IMR-90 (cell line): Measurements from ENCODE around the gene ADARB2. TPM values are rescaled to one million over a fixed set of nuclear protein-coding genes. Genes with fewer than 3 reads are reported as not detected.

ENCODE experiments used
- ATAC-seq: fragments of 200-7000 bp; cut with Tn5 transposase; 2 replicates; pipeline ENCODE4 v1.9.1; 2020; ENCODE audit warnings: low read depth, mild to moderate bottlenecking, moderate library complexity
- BruUV-seq: library from RNA; stranded (reverse); fragments of 400-500 nt; replicated peaks from 2 replicates; lab custom pipeline; 2021; lab: Mats Ljungman, UMichigan
- CTCF ChIA-PET: fragments of 300-600 bp; formaldehyde crosslinking; extraction: SDS; loops from one replicate; lab custom pipeline; 2021; ENCODE audit warnings: antibody characterized with exemption; lab: Yijun Ruan, JAX
- POLR2A ChIA-PET: fragments of 300-600 bp; sonication (Branson Sonifier 250); formaldehyde crosslinking; loops from one replicate; lab custom pipeline; 2022; ENCODE audit warnings: antibody characterized with exemption; ENCODE audit not compliant: unreplicated experiment; lab: Charles Lee
- DNase-seq: peaks from one replicate; pipeline ENCODE4 v3.0.0; 2013
- H2AFZ ChIP-seq: replicated peaks from 2 replicates; pipeline ENCODE3; 2013; ENCODE audit warnings: low read length, mild to moderate bottlenecking; ENCODE audit not compliant: poor library complexity
- H2AK5ac ChIP-seq: 2 replicates; pipeline ENCODE4 v1.6.1; 2013; ENCODE audit warnings: low read depth, low read length, inconsistent platforms
- H2AK9ac ChIP-seq: replicated peaks from 2 replicates; pipeline ENCODE3; 2013; ENCODE audit warnings: mild to moderate bottlenecking, low read depth, low read length, moderate library complexity; ENCODE audit not compliant: poor library complexity
- H2BK120ac ChIP-seq: 2 replicates; pipeline ENCODE4 v1.6.1; 2013; ENCODE audit warnings: low read depth, low read length, inconsistent platforms
- H2BK15ac ChIP-seq: 3 replicates; pipeline ENCODE4 v1.6.1; 2013; ENCODE audit warnings: low read depth, low read length, inconsistent platforms
- H2BK20ac ChIP-seq: 2 replicates; pipeline ENCODE4 v1.6.1; 2013; ENCODE audit warnings: low read depth, mild to moderate bottlenecking, inconsistent platforms, low read length, moderate library complexity
- H2BK5ac ChIP-seq: 2 replicates; pipeline ENCODE4 v1.6.1; 2013; ENCODE audit warnings: mild to moderate bottlenecking, low read depth, low read length, inconsistent platforms; ENCODE audit not compliant: poor library complexity, severe bottlenecking
- H3K14ac ChIP-seq: replicated peaks from 2 replicates; pipeline ENCODE4 v1.6.1; 2013; ENCODE audit warnings: low read depth, low read length, inconsistent platforms
- H3K18ac ChIP-seq: 2 replicates; pipeline ENCODE4 v1.6.1; 2013; ENCODE audit warnings: low read depth, low read length, control low read depth
- H3K23ac ChIP-seq: 2 replicates; pipeline ENCODE4 v1.6.1; 2013; ENCODE audit warnings: low read depth, low read length, inconsistent platforms
- H3K27ac ChIP-seq: 2 replicates; pipeline ENCODE4 v1.5.1; 2013; ENCODE audit warnings: mild to moderate bottlenecking, control low read depth, low read length; ENCODE audit not compliant: insufficient read depth
- H3K27me3 ChIP-seq: 2 replicates; pipeline ENCODE4 v1.6.1; 2013; ENCODE audit warnings: low read length; ENCODE audit not compliant: control insufficient read depth, insufficient read depth
- H3K36me3 ChIP-seq: 2 replicates; pipeline ENCODE4 v1.6.1; 2013; ENCODE audit warnings: low read length, mixed read lengths; ENCODE audit not compliant: control insufficient read depth, insufficient read depth
- H3K4ac ChIP-seq: 2 replicates; pipeline ENCODE4 v1.6.1; 2013; ENCODE audit warnings: low read depth, low read length, inconsistent platforms
- H3K4me1 ChIP-seq: 2 replicates; pipeline ENCODE4 v1.6.1; 2013; ENCODE audit warnings: low read length, mixed read lengths; ENCODE audit not compliant: control insufficient read depth, insufficient read depth
- H3K4me2 ChIP-seq: 2 replicates; pipeline ENCODE4 v1.6.1; 2013; ENCODE audit warnings: low read depth, mild to moderate bottlenecking, control low read depth, low read length, moderate library complexity
- H3K4me3 ChIP-seq: 2 replicates; pipeline ENCODE4 v1.5.1; 2013; ENCODE audit warnings: low read depth, mild to moderate bottlenecking, control low read depth, low read length, moderate library complexity; ENCODE audit not compliant: insufficient read depth
- H3K56ac ChIP-seq: 2 replicates; pipeline ENCODE4 v1.6.1; 2013; ENCODE audit warnings: low read length, inconsistent platforms; ENCODE audit not compliant: insufficient read depth; ENCODE audit errors: extremely low read depth
- H3K79me1 ChIP-seq, 2 experiments: 2 replicates each; pipeline ENCODE4 v1.6.1; 2013; ENCODE audit warnings: low read length in 2 of 2, inconsistent platforms in 1 of 2, low read depth in 1 of 2
- H3K9ac ChIP-seq: 2 replicates; pipeline ENCODE4 v1.6.1; 2013; ENCODE audit warnings: low read depth, low read length, control low read depth
- H3K9me1 ChIP-seq: 2 replicates; pipeline ENCODE4 v1.6.1; 2013; ENCODE audit warnings: low read length, inconsistent platforms; ENCODE audit not compliant: insufficient read depth
- H3K9me3 ChIP-seq: 2 replicates; pipeline ENCODE4 v1.6.1; 2013; ENCODE audit warnings: low read length; ENCODE audit not compliant: control insufficient read depth, insufficient read depth
- H4K20me1 ChIP-seq: 2 replicates; pipeline ENCODE4 v1.6.1; 2013; ENCODE audit warnings: low read length, inconsistent platforms; ENCODE audit not compliant: insufficient read depth
- H4K5ac ChIP-seq: 2 replicates; pipeline ENCODE4 v1.6.1; 2013; ENCODE audit warnings: mild to moderate bottlenecking, low read depth, low read length, control low read depth
- H4K8ac ChIP-seq, 2 experiments: 2 replicates each; pipeline ENCODE4 v1.6.1; 2013; ENCODE audit warnings: low read depth in 2 of 2, low read length in 2 of 2, control low read depth in 1 of 2, inconsistent platforms in 1 of 2
- H4K91ac ChIP-seq: 2 replicates; pipeline ENCODE4 v1.6.1; 2013; ENCODE audit warnings: low read depth, low read length, inconsistent platforms; ENCODE audit not compliant: insufficient read depth
- BHLHE40 ChIP-seq: fragments of 150-350 bp; IDR thresholded peaks from 2 replicates; pipeline ENCODE4 v1.6.1; 2016; ENCODE audit warnings: mild to moderate bottlenecking, low read depth, low read length
- CEBPB ChIP-seq: IDR thresholded peaks from 2 replicates; pipeline ENCODE4 v1.6.1; 2012; ENCODE audit warnings: low read depth, low read length, improper control_type of control experiment
- CHD1 ChIP-seq: IDR thresholded peaks from 2 replicates; pipeline ENCODE4 v1.6.1; 2012; ENCODE audit warnings: low read depth, low read length, improper control_type of control experiment
- FOS ChIP-seq: fragments of 150-350 bp; IDR thresholded peaks from 2 replicates; pipeline ENCODE4 v1.6.1; 2016; ENCODE audit warnings: low read depth, low read length
- MAFK ChIP-seq: IDR thresholded peaks from 2 replicates; pipeline ENCODE4 v1.6.1; 2012; ENCODE audit warnings: low read depth, low read length, improper control_type of control experiment
- MAZ ChIP-seq: IDR thresholded peaks from 2 replicates; pipeline ENCODE4 v1.6.1; 2012; ENCODE audit warnings: low read depth, mild to moderate bottlenecking, low read length, improper control_type of control experiment, moderate library complexity, borderline replicate concordance
- MXI1 ChIP-seq: IDR thresholded peaks from 2 replicates; pipeline ENCODE4 v1.6.1; 2012; ENCODE audit warnings: low read depth, mild to moderate bottlenecking, low read length, moderate library complexity, borderline replicate concordance
- NFE2L2 ChIP-seq: fragments of 150-350 bp; IDR thresholded peaks from 2 replicates; pipeline ENCODE4 v1.6.1; 2016; ENCODE audit warnings: low read depth, mild to moderate bottlenecking, low read length
- POLR2A ChIP-seq: IDR thresholded peaks from 2 replicates; pipeline ENCODE4 v1.6.1; 2012; ENCODE audit warnings: mild to moderate bottlenecking, low read depth, low read length
- RAD21 ChIP-seq: IDR thresholded peaks from 2 replicates; pipeline ENCODE4 v1.6.1; 2012; ENCODE audit warnings: low read length, improper control_type of control experiment
- SMC3 ChIP-seq: fragments of 150-350 bp; IDR thresholded peaks from 2 replicates; pipeline ENCODE4 v1.6.1; 2016; ENCODE audit warnings: low read depth, mild to moderate bottlenecking, antibody characterized with exemption, low read length, moderate library complexity
- WGBS, 2 experiments: methylation state at CpG; one replicate each; pipeline versions ENCODE4 v1.1.5 to v1.1.7; 2013; ENCODE audit warnings: missing lambda C conversion rate in 2 of 2; ENCODE audit not compliant: insufficient read length in 1 of 2; ENCODE audit errors: extremely low coverage in 2 of 2; 5-methylcytosine and 5-hydroxymethylcytosine counted together
- dilution Hi-C: fragments of 300-500 bp; cut with HindIII; formaldehyde crosslinking; loops from one replicate; pipeline ENCODE4 v1.14.3; 2018; ENCODE audit warnings: low sequenced_read_pairs; ENCODE audit not compliant: unreplicated experiment
- in situ Hi-C: fragments of 300-500 bp; cut with MboI; formaldehyde crosslinking; loops from 3 replicates; pipeline ENCODE4 v1.14.3; 2019; ENCODE audit warnings: low sequenced_read_pairs, inconsistent platforms, mixed read lengths
- intact Hi-C: fragments of 100-400 bp; cut with micrococcal nuclease; formaldehyde crosslinking; loops from 2 replicates; pipeline ENCODE4 v1.10.0; 2022
- polyA plus RNA-seq, 3 experiments: library from polyadenylated mRNA; depleted of rRNA; stranded (reverse); fragments of >200 nt; gene quantifications; 2 replicates each; pipeline ENCODE4 v1.2.3, GENCODE V29; 2012; ENCODE audit warnings: low replicate concordance in 1 of 3
- total RNA-seq: library from RNA; depleted of rRNA; stranded (reverse); fragments of >200 nt; gene quantifications from 2 replicates; pipeline ENCODE4 v1.2.3, GENCODE V29; 2012
- TF ChIP-seq, protein P1 (sequence below): fragments of 150-350 bp; IDR thresholded peaks from 2 replicates; pipeline ENCODE4 v1.6.1; 2016; ENCODE audit warnings: low read depth, mild to moderate bottlenecking, low read length, moderate library complexity, borderline replicate concordance
- TF ChIP-seq, protein P2 (sequence below): conservative IDR thresholded peaks from 2 replicates; pipeline ENCODE4 v1.5.1; 2012; ENCODE audit warnings: mild to moderate bottlenecking, low read depth, low read length, improper control_type of control experiment

ADARB2 gene
- total and polyA plus RNA-seq, 2 of the 4 experiments (the other 2 are of a cell fraction): not detected

DNA sequence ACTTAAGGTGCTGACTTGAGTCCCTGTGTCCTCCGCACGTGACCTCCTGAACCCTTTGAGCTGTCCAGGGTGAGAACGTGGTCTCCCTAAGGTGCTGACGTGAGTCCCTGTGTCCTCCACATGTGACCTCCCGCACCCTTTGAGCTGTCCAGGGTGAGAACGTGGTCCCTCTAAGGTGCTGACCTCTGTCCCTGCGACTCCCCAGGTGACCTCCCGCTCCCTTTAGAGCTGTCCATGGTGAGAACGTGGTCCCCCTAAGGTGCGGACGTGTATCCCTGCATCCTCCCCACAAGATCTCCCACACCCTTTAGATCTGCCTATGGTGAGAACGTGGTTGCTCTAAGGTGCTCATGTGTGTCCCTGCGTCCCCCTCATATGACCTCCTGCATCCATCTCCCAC, 174.3 kb downstream of the ADARB2 start:
- in situ Hi-C loops (no loop called here), intact Hi-C loops (no loop called here), dilution Hi-C loops (no loop called here)
- no peaks in the 10 kb centered on the region for H4K20me1 ChIP-seq
- H3K4me1 ChIP-seq: no peaks in the 10 kb centered on the region
- H2BK15ac ChIP-seq: no peak overlapping the region
- no peaks in the 10 kb centered on the region for H3K9me1 ChIP-seq
- no peak overlapping the region for H2BK120ac ChIP-seq
- H3K4me2 ChIP-seq: no peak overlapping the region
- no peak overlapping the region for H2AK5ac ChIP-seq
- TF ChIP-seq CEBPB (no peak), MXI1 (no peak), SMC3 (no peak), FOS (no peak), MAZ (no peak), CHD1 (no peak), BHLHE40 (no peak), NFE2L2 (no peak), POLR2A (no peak), RAD21 (no peak), MAFK (no peak)
- TF ChIP-seq, protein P1, sequence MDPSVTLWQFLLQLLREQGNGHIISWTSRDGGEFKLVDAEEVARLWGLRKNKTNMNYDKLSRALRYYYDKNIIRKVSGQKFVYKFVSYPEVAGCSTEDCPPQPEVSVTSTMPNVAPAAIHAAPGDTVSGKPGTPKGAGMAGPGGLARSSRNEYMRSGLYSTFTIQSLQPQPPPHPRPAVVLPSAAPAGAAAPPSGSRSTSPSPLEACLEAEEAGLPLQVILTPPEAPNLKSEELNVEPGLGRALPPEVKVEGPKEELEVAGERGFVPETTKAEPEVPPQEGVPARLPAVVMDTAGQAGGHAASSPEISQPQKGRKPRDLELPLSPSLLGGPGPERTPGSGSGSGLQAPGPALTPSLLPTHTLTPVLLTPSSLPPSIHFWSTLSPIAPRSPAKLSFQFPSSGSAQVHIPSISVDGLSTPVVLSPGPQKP: no peak
- TF ChIP-seq, protein P2, sequence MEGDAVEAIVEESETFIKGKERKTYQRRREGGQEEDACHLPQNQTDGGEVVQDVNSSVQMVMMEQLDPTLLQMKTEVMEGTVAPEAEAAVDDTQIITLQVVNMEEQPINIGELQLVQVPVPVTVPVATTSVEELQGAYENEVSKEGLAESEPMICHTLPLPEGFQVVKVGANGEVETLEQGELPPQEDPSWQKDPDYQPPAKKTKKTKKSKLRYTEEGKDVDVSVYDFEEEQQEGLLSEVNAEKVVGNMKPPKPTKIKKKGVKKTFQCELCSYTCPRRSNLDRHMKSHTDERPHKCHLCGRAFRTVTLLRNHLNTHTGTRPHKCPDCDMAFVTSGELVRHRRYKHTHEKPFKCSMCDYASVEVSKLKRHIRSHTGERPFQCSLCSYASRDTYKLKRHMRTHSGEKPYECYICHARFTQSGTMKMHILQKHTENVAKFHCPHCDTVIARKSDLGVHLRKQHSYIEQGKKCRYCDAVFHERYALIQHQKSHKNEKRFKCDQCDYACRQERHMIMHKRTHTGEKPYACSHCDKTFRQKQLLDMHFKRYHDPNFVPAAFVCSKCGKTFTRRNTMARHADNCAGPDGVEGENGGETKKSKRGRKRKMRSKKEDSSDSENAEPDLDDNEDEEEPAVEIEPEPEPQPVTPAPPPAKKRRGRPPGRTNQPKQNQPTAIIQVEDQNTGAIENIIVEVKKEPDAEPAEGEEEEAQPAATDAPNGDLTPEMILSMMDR: no peak
- no peak overlapping the region for H2AFZ ChIP-seq
- no peak overlapping the region for H3K56ac ChIP-seq
- H2BK5ac ChIP-seq: no peak overlapping the region
- H4K5ac ChIP-seq: no peak overlapping the region
- no peak overlapping the region for H3K14ac ChIP-seq
- no peak overlapping the region for H2AK9ac ChIP-seq
- H3K18ac ChIP-seq: no peak overlapping the region
- H4K8ac ChIP-seq: no peak overlapping the region
- H2BK20ac ChIP-seq: no peak overlapping the region
- WGBS, 2 experiments: 53% methylated on average over 5 of the region's 13 CpGs; no CpG with 5 or more reads in 1 of the 2 experiments
- H3K4ac ChIP-seq: no peak overlapping the region
- ATAC-seq (no peak), DNase-seq (no peak)
- peaks cover 40% of the 10 kb centered on the region for H3K9me3 ChIP-seq
- H3K36me3 ChIP-seq: no peaks in the 10 kb centered on the region
- H4K91ac ChIP-seq: no peak overlapping the region
- BruUV-seq: no TSS peak
- CTCF ChIA-PET: no interaction called here
- H3K23ac ChIP-seq: no peak overlapping the region
- no peaks in the 10 kb centered on the region for H3K27me3 ChIP-seq
- H3K9ac ChIP-seq: no peak overlapping the region
- H3K27ac ChIP-seq: no peak overlapping the region
- no peaks in the 10 kb centered on the region for H3K79me1 ChIP-seq
- no peak overlapping the region for H3K4me3 ChIP-seq
- POLR2A ChIA-PET: no interaction called here
